Cardiac fibroblast (primary cell): ENCODE data around the gene VEGFC.
A peak's percentile ranks its signal among the peaks of the same experiment; 100 is the strongest.

ENCODE experiments used
- DNase-seq, 2 donors: peaks; one replicate each; pipeline versions ENCODE4 v3.0.0 to v3.0.0-alpha.2; 2010; ENCODE audit warnings: low read depth in 2 of 2
- H3K4me3 ChIP-seq, 2 donors: replicated peaks in 1 of 2; 1 replicate in 1 of 2; 2 replicates in 1 of 2; pipeline ENCODE4 v1.5.1; 2011; ENCODE audit warnings: low read depth in 2 of 2, low read length in 2 of 2, mild to moderate bottlenecking in 2 of 2, moderate library complexity in 1 of 2
- CTCF ChIP-seq: IDR thresholded peaks from one replicate; pipeline ENCODE4 v1.5.1; 2011; ENCODE audit warnings: low read depth, mild to moderate bottlenecking, low read length, inconsistent platforms

The VEGFC gene

GRCh38 chr4:176654565-176655216 is 138.0 kb downstream of the VEGFC start:
- no peak for DNase-seq
- TF ChIP-seq CTCF = no peak
- H3K4me3 ChIP-seq = no peak overlapping the region

- no peak for TF ChIP-seq CTCF
- H3K4me3 ChIP-seq = no peak overlapping the region
- DNase-seq = peak; percentile 12 to 25
These were observed 139.1 kb downstream of the VEGFC start for GRCh38 chr4:176653401-176654220.

- no peak overlapping the region for H3K4me3 ChIP-seq
- TF ChIP-seq CTCF = no peak
- no peak for DNase-seq
These were observed 146.4 kb downstream of the VEGFC start for GRCh38 chr4:176646311-176646710.

GRCh38 chr4:176645246-176645960 is 147.3 kb downstream of the VEGFC start:
- no peak for TF ChIP-seq CTCF
- no peak overlapping the region for H3K4me3 ChIP-seq
- no peak for DNase-seq

GRCh38 chr4:176642472-176642871 is 150.2 kb downstream of the VEGFC start:
- TF ChIP-seq CTCF = no peak
- no peak overlapping the region for H3K4me3 ChIP-seq
- DNase-seq = no peak

- DNase-seq = peak in 1 of 2 donors; percentile 74
- no peak overlapping the region for H3K4me3 ChIP-seq
- TF ChIP-seq CTCF = no peak
These were observed 151.5 kb downstream of the VEGFC start for GRCh38 chr4:176641237-176641636.
